A549 (cell line): ENCODE measurements around the gene CSGALNACT2. TPM values are rescaled to one million over a fixed set of nuclear protein-coding genes. Genes with fewer than 3 reads are reported as not detected.

ENCODE experiments used
- ATAC-seq, 2 experiments: fragments of 200-7000 bp in 1 of 2; fragments of >200 bp in 1 of 2; cut with Nextera tagmentation in 1 of 2; cut with Tn5 transposase in 1 of 2; 3 replicates each; pipeline versions ENCODE4 v1.8.0 to v1.9.1; 2018 to 2020; ENCODE audit warnings: mild to moderate bottlenecking in 1 of 2, moderate library complexity in 1 of 2
- CTCF ChIA-PET: fragments of 300-600 bp; sonication (Branson Sonifier 250); formaldehyde crosslinking; extraction: SDS; loops from one replicate; lab custom pipeline; 2021; ENCODE audit warnings: antibody characterized with exemption, inconsistent platforms; lab: Yijun Ruan, JAX
- POLR2A ChIA-PET: fragments of 350-600 bp; formaldehyde crosslinking; extraction: SDS; loops from one replicate; lab custom pipeline; 2021; ENCODE audit warnings: antibody characterized with exemption, inconsistent platforms; lab: Yijun Ruan, JAX
- DNase-seq, 2 experiments: peaks; one replicate each; pipeline versions ENCODE4 v3.0.0 to v3.0.0-alpha.2; 2011 to 2016; ENCODE audit warnings: low read depth in 1 of 2, low spot score in 1 of 2
- FAIRE-seq: peaks from 2 replicates; lab custom pipeline; 2011; peaks lifted over from hg19 to GRCh38; lab: Jason Lieb, UNC
- H3K27ac ChIP-seq, 2 experiments: fragments of >200 bp; sonication (Bioruptor Twin); formaldehyde crosslinking; 3 replicates each; pipeline ENCODE4 v1.5.1; 2016 to 2017
- H3K4me1 ChIP-seq: fragments of >200 bp; sonication (Bioruptor Twin); formaldehyde crosslinking; 3 replicates; pipeline ENCODE4 v1.6.1; 2016
- H3K4me2 ChIP-seq: fragments of >200 bp; sonication (Bioruptor Twin); formaldehyde crosslinking; 3 replicates; pipeline ENCODE4 v1.6.1; 2016
- H3K4me3 ChIP-seq: fragments of >200 bp; sonication (Bioruptor Twin); formaldehyde crosslinking; 3 replicates; pipeline ENCODE4 v1.5.1; 2016
- H3K9me3 ChIP-seq: fragments of >200 bp; sonication (Bioruptor Twin); formaldehyde crosslinking; 3 replicates; pipeline ENCODE4 v1.6.1; 2016
- CBX2 ChIP-seq: fragments of 200-600 bp; sonication (generic); IDR thresholded peaks from 2 replicates; pipeline ENCODE4 v1.6.1; 2016; ENCODE audit warnings: low read depth, mild to moderate bottlenecking, borderline replicate concordance
- CEBPB ChIP-seq, 2 experiments: fragments of >200 bp in 1 of 2; sonication (Bioruptor Twin) in 1 of 2; formaldehyde crosslinking in 1 of 2; IDR thresholded peaks; 2 replicates each; pipeline ENCODE4 v1.6.1; 2012 to 2016
- EHF ChIP-seq: fragments of 250-450 bp; sonication (Bioruptor Pico); IDR thresholded peaks from 2 replicates; pipeline ENCODE4 v1.5.0; 2020; ENCODE audit warnings: mild to moderate bottlenecking
- FOSB ChIP-seq: fragments of 250-450 bp; sonication (Bioruptor Pico); IDR thresholded peaks from 2 replicates; pipeline ENCODE4 v1.5.0; 2020; ENCODE audit warnings: mild to moderate bottlenecking, moderate library complexity
- FOSL2 ChIP-seq, 2 experiments: fragments of 450-650 bp in 1 of 2; fragments of >200 bp in 1 of 2; sonication (Bioruptor Twin) in 1 of 2; formaldehyde crosslinking; IDR thresholded peaks; 2 replicates each; pipeline versions ENCODE4 v1.5.0 to v1.6.1; 2016 to 2020; ENCODE audit warnings: mild to moderate bottlenecking in 1 of 2, moderate library complexity in 1 of 2
- HDAC2 ChIP-seq: fragments of 200-600 bp; sonication (generic); IDR thresholded peaks from 2 replicates; pipeline ENCODE4 v1.6.1; 2016
- HOXA7 ChIP-seq: fragments of 250-450 bp; sonication (Bioruptor Pico); IDR thresholded peaks from 2 replicates; pipeline ENCODE4 v1.5.0; 2020; ENCODE audit warnings: mild to moderate bottlenecking, moderate library complexity
- HOXB13 ChIP-seq: fragments of 250-450 bp; sonication (Bioruptor Pico); IDR thresholded peaks from 2 replicates; pipeline ENCODE4 v1.5.0; 2020; ENCODE audit warnings: low read depth, mild to moderate bottlenecking, moderate library complexity
- JUNB ChIP-seq: fragments of >200 bp; sonication (Bioruptor Twin); formaldehyde crosslinking; IDR thresholded peaks from 2 replicates; pipeline ENCODE4 v1.6.1; 2016
- KDM1A ChIP-seq: fragments of 200-600 bp; sonication (generic); IDR thresholded peaks from 2 replicates; pipeline ENCODE4 v1.6.1; 2016; ENCODE audit warnings: low read depth, mild to moderate bottlenecking
- KDM5A ChIP-seq: fragments of 200-600 bp; sonication (generic); IDR thresholded peaks from 2 replicates; pipeline ENCODE4 v1.6.1; 2016; ENCODE audit warnings: antibody characterized with exemption, mild to moderate bottlenecking
- MAFK ChIP-seq: fragments of 450-650 bp; IDR thresholded peaks from 2 replicates; pipeline ENCODE4 v1.6.1; 2014; ENCODE audit not compliant: partially characterized antibody
- MAZ ChIP-seq: fragments of 150-350 bp; IDR thresholded peaks from 2 replicates; pipeline ENCODE4 v1.6.1; 2014; ENCODE audit warnings: antibody characterized with exemption, low read depth, low read length, borderline replicate concordance
- MYC ChIP-seq: IDR thresholded peaks from 2 replicates; pipeline ENCODE4 v1.6.1; 2012; ENCODE audit warnings: mild to moderate bottlenecking, inconsistent platforms, low read length, improper control_type of control experiment, borderline replicate concordance
- NFE2L2 ChIP-seq: fragments of 150-350 bp; conservative IDR thresholded peaks from 2 replicates; pipeline ENCODE4 v1.6.1; 2014; ENCODE audit warnings: low read length
- PHF8 ChIP-seq: fragments of 200-600 bp; sonication (generic); IDR thresholded peaks from 2 replicates; pipeline ENCODE4 v1.6.1; 2016; ENCODE audit warnings: low read depth, mild to moderate bottlenecking, antibody characterized with exemption, moderate library complexity, borderline replicate concordance
- POLR2A ChIP-seq: IDR thresholded peaks from 2 replicates; pipeline ENCODE4 v1.6.1; 2012; ENCODE audit warnings: mild to moderate bottlenecking, low read length
- RCOR1 ChIP-seq: fragments of 150-350 bp; IDR thresholded peaks from 2 replicates; pipeline ENCODE4 v1.6.1; 2014; ENCODE audit warnings: antibody characterized with exemption, low read length, low read depth
- RNF2 ChIP-seq: fragments of 200-600 bp; sonication (generic); IDR thresholded peaks from 2 replicates; pipeline ENCODE4 v1.6.1; 2016; ENCODE audit warnings: low read depth, mild to moderate bottlenecking, antibody characterized with exemption, moderate library complexity, borderline replicate concordance
- TFCP2L1 ChIP-seq: fragments of 250-450 bp; sonication (Bioruptor Pico); IDR thresholded peaks from 2 replicates; pipeline ENCODE4 v1.5.0; 2021; ENCODE audit warnings: mild to moderate bottlenecking
- ZSCAN20 ChIP-seq: fragments of 250-450 bp; sonication (Bioruptor Pico); IDR thresholded peaks from 2 replicates; pipeline ENCODE4 v1.8.0; 2022; ENCODE audit warnings: mild to moderate bottlenecking, moderate library complexity
- WGBS: methylation state at CpG from one replicate; pipeline ENCODE4 v1.1.6; 2017; ENCODE audit errors: missing lambda C conversion rate; 5-methylcytosine and 5-hydroxymethylcytosine counted together
- polyA plus RNA-seq, 4 experiments: library from polyadenylated mRNA; depleted of rRNA in 3 of 4; stranded (reverse); fragments of >200 nt; fragmentation: RNase III in 1 of 4; extraction: RNeasy Plus Mini Kit Qiagen cat#74134 plus additional on column Dnase treatment in 1 of 4; gene quantifications; 2 replicates in 3 of 4; 3 replicates in 1 of 4; pipeline ENCODE4 v1.2.3, GENCODE V29; 2011 to 2017
- TF ChIP-seq, protein P1 (sequence below): fragments of >200 bp; sonication (Bioruptor Twin); formaldehyde crosslinking; IDR thresholded peaks from 3 replicates; pipeline ENCODE4 v1.5.1; 2016
- TF ChIP-seq, protein P2 (sequence below): fragments of >200 bp; sonication (Bioruptor Twin); formaldehyde crosslinking; IDR thresholded peaks from 3 replicates; pipeline ENCODE4 v1.6.1; 2016
- TF ChIP-seq, protein P3 (sequence below): IDR thresholded peaks from 2 replicates; pipeline ENCODE4 v1.6.1; 2012
- TF ChIP-seq, protein P4 (sequence below): fragments of 250-450 bp; sonication (Bioruptor Pico); IDR thresholded peaks from 2 replicates; pipeline ENCODE4 v1.5.0; 2021; ENCODE audit warnings: mild to moderate bottlenecking, moderate library complexity, borderline replicate concordance
- TF ChIP-seq, protein P5 (sequence below): fragments of >200 bp; sonication (Bioruptor Twin); formaldehyde crosslinking; IDR thresholded peaks from 2 replicates; pipeline ENCODE4 v1.6.1; 2016

The CSGALNACT2 gene
- polyA plus RNA-seq, 2 of the 4 experiments (the other 2 are of a cell fraction): 11.2 to 29.9 TPM

DNA sequence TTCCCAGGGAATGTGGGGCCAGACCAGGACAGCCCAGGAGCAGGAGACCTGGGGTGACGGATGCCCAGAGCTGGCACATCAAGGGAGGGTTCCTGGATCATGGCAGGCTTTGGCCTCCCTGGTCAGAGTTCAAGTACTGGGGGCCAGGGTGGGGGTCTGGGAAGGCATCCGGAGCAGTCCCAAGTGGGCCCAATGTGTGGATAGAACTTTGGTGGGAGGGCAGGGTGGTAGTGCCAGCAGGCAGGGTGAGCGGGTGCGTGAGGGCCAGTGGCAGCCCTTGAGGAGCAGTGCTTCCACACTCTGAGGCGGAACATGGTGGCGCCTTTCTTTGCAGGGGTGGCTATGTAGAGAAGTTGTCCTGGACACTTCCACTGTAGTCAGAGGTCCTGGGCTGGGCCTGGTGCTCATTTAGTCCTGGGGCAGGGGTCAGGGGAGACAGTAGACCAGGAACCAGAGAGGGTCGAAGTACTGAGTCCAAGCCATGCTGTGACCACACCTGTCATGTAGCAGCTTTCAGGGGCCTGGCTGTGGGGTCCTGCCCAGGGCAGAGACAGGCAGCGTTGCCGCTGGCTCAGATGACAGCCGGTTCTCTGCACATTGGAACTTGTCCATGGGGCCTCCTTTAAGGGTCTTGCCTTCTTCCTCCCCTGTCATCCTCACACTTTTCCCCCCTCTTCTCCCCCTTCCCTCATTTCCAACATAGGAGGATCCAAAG lies 22.2 kb upstream of the CSGALNACT2 start:
- no peak for DNase-seq
- WGBS: 78% methylated on average over 10 of the region's 10 CpGs
- Histone ChIP-seq H3K4me2 (no peak overlapping the region), H3K4me1 (no peaks in the 10 kb centered on the region), H3K4me3 (no peak overlapping the region), H3K27ac (no peak overlapping the region), H3K9me3 (no peaks in the 10 kb centered on the region)
- ChIA-PET CTCF (interaction anchor here (0.7 to 1.6 kb wide), 3 partner anchors 11 to 238 kb away, joined by 3 to 4 read pairs (median 3); no protein-coding TSS in a partner anchor), POLR2A (no interaction called here)
- TF ChIP-seq HOXB13 (CRISPR knock-in tag) (no peak), ZSCAN20 (CRISPR knock-in tag) (no peak), POLR2A (no peak)
- no peak for FAIRE-seq
- ATAC-seq: no peak

DNA sequence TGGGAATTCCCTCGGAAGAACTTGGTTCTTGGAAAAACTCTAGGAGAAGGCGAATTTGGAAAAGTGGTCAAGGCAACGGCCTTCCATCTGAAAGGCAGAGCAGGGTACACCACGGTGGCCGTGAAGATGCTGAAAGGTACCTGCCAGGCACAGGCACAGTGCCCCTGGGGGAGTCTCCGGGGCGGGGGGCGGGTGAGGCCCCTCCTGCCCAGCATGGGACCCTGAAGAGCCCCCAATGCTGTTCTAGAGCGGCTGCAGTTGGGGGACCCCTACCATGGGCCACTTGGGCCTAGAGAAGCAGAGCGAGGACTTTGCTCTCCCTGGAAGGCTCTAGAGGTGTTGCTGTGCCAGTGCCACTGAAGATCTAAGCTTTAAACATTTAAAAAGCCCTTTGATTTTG lies 21.6 kb upstream of the CSGALNACT2 start:
- POLR2A ChIA-PET: no interaction called here
- H3K27ac ChIP-seq: no peak overlapping the region
- 41% methylated on average over 9 of the region's 10 CpGs for WGBS
- DNase-seq (no peak), ATAC-seq (no peak), FAIRE-seq (no peak)
- H3K9me3 ChIP-seq: no peaks in the 10 kb centered on the region
- H3K4me2 ChIP-seq: no peak overlapping the region
- CTCF ChIA-PET: interaction anchor here (1.6 kb wide), 1 partner anchor 12 kb away, joined by 4 read pairs; no protein-coding TSS in a partner anchor
- H3K4me3 ChIP-seq: no peak overlapping the region
- no peaks in the 10 kb centered on the region for H3K4me1 ChIP-seq
- TF ChIP-seq KDM1A (no peak), FOSB (CRISPR knock-in tag) (no peak), TFCP2L1 (CRISPR knock-in tag) (no peak), EHF (CRISPR knock-in tag) (no peak), MAFK (no peak), HDAC2 (no peak), ZSCAN20 (CRISPR knock-in tag) (no peak), RNF2 (no peak), MAZ (no peak)
- TF ChIP-seq, protein P1, sequence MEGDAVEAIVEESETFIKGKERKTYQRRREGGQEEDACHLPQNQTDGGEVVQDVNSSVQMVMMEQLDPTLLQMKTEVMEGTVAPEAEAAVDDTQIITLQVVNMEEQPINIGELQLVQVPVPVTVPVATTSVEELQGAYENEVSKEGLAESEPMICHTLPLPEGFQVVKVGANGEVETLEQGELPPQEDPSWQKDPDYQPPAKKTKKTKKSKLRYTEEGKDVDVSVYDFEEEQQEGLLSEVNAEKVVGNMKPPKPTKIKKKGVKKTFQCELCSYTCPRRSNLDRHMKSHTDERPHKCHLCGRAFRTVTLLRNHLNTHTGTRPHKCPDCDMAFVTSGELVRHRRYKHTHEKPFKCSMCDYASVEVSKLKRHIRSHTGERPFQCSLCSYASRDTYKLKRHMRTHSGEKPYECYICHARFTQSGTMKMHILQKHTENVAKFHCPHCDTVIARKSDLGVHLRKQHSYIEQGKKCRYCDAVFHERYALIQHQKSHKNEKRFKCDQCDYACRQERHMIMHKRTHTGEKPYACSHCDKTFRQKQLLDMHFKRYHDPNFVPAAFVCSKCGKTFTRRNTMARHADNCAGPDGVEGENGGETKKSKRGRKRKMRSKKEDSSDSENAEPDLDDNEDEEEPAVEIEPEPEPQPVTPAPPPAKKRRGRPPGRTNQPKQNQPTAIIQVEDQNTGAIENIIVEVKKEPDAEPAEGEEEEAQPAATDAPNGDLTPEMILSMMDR: no peak
- TF ChIP-seq, protein P2, sequence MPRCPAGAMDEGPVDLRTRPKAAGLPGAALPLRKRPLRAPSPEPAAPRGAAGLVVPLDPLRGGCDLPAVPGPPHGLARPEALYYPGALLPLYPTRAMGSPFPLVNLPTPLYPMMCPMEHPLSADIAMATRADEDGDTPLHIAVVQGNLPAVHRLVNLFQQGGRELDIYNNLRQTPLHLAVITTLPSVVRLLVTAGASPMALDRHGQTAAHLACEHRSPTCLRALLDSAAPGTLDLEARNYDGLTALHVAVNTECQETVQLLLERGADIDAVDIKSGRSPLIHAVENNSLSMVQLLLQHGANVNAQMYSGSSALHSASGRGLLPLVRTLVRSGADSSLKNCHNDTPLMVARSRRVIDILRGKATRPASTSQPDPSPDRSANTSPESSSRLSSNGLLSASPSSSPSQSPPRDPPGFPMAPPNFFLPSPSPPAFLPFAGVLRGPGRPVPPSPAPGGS: no peak
- TF ChIP-seq, protein P3, sequence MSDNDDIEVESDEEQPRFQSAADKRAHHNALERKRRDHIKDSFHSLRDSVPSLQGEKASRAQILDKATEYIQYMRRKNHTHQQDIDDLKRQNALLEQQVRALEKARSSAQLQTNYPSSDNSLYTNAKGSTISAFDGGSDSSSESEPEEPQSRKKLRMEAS: no peak
- TF ChIP-seq, protein P4, sequence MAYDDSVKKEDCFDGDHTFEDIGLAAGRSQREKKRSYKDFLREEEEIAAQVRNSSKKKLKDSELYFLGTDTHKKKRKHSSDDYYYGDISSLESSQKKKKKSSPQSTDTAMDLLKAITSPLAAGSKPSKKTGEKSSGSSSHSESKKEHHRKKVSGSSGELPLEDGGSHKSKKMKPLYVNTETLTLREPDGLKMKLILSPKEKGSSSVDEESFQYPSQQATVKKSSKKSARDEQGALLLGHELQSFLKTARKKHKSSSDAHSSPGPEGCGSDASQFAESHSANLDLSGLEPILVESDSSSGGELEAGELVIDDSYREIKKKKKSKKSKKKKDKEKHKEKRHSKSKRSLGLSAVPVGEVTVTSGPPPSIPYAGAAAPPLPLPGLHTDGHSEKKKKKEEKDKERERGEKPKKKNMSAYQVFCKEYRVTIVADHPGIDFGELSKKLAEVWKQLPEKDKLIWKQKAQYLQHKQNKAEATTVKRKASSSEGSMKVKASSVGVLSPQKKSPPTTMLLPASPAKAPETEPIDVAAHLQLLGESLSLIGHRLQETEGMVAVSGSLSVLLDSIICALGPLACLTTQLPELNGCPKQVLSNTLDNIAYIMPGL (CRISPR knock-in tag): no peak
- TF ChIP-seq, protein P5, sequence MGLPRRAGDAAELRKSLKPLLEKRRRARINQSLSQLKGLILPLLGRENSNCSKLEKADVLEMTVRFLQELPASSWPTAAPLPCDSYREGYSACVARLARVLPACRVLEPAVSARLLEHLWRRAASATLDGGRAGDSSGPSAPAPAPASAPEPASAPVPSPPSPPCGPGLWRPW: no peak

DNA sequence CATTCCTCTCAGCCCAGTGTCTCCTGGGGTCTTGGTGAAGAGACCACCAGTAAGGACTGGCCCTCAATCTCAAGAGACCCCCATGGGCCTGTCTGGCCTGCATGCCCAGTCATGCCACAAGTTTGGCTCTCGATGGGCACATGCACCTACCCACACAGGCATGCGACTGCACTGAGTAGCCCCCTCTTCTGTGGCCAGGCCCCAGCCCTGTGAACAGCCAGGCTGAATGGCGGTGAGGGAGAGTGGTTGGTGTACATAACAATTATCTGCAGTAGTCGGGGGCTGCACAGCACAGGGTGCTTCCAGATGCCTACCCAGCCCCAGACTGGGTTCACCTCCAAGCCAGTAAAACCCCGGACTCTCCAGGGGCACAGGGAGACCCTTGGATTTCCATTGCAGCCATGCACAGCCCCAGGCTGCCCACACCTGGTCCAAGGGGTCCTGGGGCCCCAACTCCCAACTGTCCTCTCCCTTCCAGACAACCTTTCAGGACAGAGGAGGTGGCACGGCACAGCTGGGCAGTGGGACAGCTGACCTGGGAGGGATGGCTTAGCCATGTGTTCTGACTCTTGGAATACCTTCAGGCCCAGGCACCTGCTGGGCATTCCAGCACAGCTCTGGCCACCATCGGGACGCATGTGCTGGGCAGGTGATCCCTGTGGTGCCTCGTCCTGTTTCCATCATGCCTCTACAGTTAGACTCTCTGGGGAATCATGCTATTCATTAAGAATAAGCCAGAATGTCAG lies 21.0 kb upstream of the CSGALNACT2 start:
- POLR2A ChIA-PET: no interaction called here
- no peak for FAIRE-seq
- Histone ChIP-seq H3K27ac (no peak overlapping the region), H3K4me3 (no peak overlapping the region), H3K9me3 (no peaks in the 10 kb centered on the region), H3K4me1 (no peaks in the 10 kb centered on the region), H3K4me2 (no peak overlapping the region)
- no peak for ATAC-seq
- CTCF ChIA-PET: interaction anchor here (1.6 kb wide), 1 partner anchor 12 kb away, joined by 4 read pairs; no protein-coding TSS in a partner anchor
- no peak for DNase-seq
- 39% methylated on average over 8 of the region's 9 CpGs for WGBS
- no peak for TF ChIP-seq KDM1A
- no peak for TF ChIP-seq NFE2L2
- no peak for TF ChIP-seq CBX2
- TF ChIP-seq RCOR1: no peak
- no peak for TF ChIP-seq CEBPB (IDR thresholded peaks at IDR 0.05)
- TF ChIP-seq JUNB: no peak
- TF ChIP-seq KDM5A: no peak
- no peak for TF ChIP-seq FOSL2 (IDR thresholded peaks at IDR 0.05)
- no peak for TF ChIP-seq FOSL2 (CRISPR knock-in tag; IDR thresholded peaks at IDR 0.05)
- TF ChIP-seq PHF8: no peak
- TF ChIP-seq, protein P2: no peak
- TF ChIP-seq HOXB13 (CRISPR knock-in tag): no peak
- no peak for TF ChIP-seq HOXA7
- TF ChIP-seq MYC: no peak
